ENCODE measurements around the gene GSTO2. TPM values are rescaled to one million over a fixed set of nuclear protein-coding genes. Genes with fewer than 3 reads are reported as not detected.
A peak's percentile ranks its signal among the peaks of the same experiment; 100 is the strongest.

GSTO2 gene
- total and polyA plus RNA-seq, 2 of the 4 experiments (the other 2 are of a cell fraction) = 1.4 to 2.3 TPM

GRCh38 chr10:104340641-104341040, 71.7 kb downstream of the GSTO2 start:
- Histone ChIP-seq H3K27ac (ENCODE audit: insufficient read depth, low read length) (no peak overlapping the region), H2AK5ac (ENCODE audit: low read depth, low read length) (no peak overlapping the region), H3K4ac (ENCODE audit: low read depth, low read length) (no peak overlapping the region; the same call in 1 of the 2 replicates), H3K9me3 (ENCODE audit: control insufficient read depth, insufficient read depth, low read length) (no peaks in the 10 kb centered on the region), H3K36me3 (ENCODE audit: control insufficient read depth, insufficient read depth, low read length) (no peaks in the 10 kb centered on the region), H2BK20ac (ENCODE audit: low read depth, low read length) (no peak overlapping the region), H4K91ac (ENCODE audit: insufficient read depth, low read depth, low read length) (no peak overlapping the region), H3K14ac (replicated peaks; ENCODE audit: low read depth, low read length) (no peak overlapping the region), H3K56ac (ENCODE audit: extremely low read depth, insufficient read depth, low read length) (no peak overlapping the region), H3K4me3 (ENCODE audit: insufficient read depth, low read depth, low read length) (no peak overlapping the region), H2BK120ac (ENCODE audit: low read depth, low read length) (no peak overlapping the region), H3K23ac (ENCODE audit: low read depth, low read length) (no peak overlapping the region; the same call in 1 of the 2 replicates), H3K79me1 (ENCODE audit: low read depth in 1 of 2, low read length in 2 of 2) (peaks cover 6 to 22% of the 10 kb centered on the region in 2 experiments; a peak in 3 of 4 replicates), H2BK15ac (ENCODE audit: low read depth, low read length) (no peak overlapping the region), H2AFZ (replicated peaks; ENCODE audit: low read length, poor library complexity) (no peak overlapping the region), H4K8ac (ENCODE audit: low read depth in 2 of 2, low read length in 2 of 2) (no peak overlapping the region), H4K20me1 (ENCODE audit: insufficient read depth, low read length) (peaks cover 14% of the 10 kb centered on the region), H3K4me2 (ENCODE audit: low read depth, low read length) (no peak overlapping the region), H3K9ac (ENCODE audit: low read depth, low read length) (no peak overlapping the region), H3K18ac (ENCODE audit: low read depth, low read length) (no peak overlapping the region), H2AK9ac (replicated peaks; ENCODE audit: low read depth, low read length, poor library complexity) (peak overlapping the region; percentile 23), H3K4me1 (ENCODE audit: control insufficient read depth, insufficient read depth, low read length) (peaks cover 16% of the 10 kb centered on the region), H3K9me1 (ENCODE audit: insufficient read depth, low read length) (peaks cover 13% of the 10 kb centered on the region), H3K27me3 (ENCODE audit: control insufficient read depth, insufficient read depth, low read length) (no peaks in the 10 kb centered on the region), H4K5ac (ENCODE audit: low read depth, low read length) (no peak overlapping the region), H2BK5ac (ENCODE audit: low read depth, low read length, poor library complexity, severe bottlenecking) (no peak overlapping the region)
- no peak for DNase-seq
- CTCF ChIA-PET = interaction anchor here (0.9 to 1.8 kb wide), 3 partner anchors 35 to 51 kb away, joined by 3 to 5 read pairs (median 5); no protein-coding TSS in a partner anchor
- dilution Hi-C loops (cut with HindIII; ENCODE audit: low sequenced_read_pairs, unreplicated experiment) = no loop called here
- intact Hi-C loops (cut with micrococcal nuclease) = no loop called here
- no peak for ATAC-seq (ENCODE audit: low read depth)
- POLR2A ChIA-PET (ENCODE audit: unreplicated experiment) = interaction anchor here (0.5 kb wide), 1 partner anchor 220 kb away, joined by 8 read pairs; no protein-coding TSS in a partner anchor
- in situ Hi-C loops (cut with MboI; ENCODE audit: low sequenced_read_pairs) = no loop called here
- WGBS, 2 experiments (ENCODE audit: extremely low coverage in 2 of 2, insufficient read length in 1 of 2) = 100% methylated on average over 1 of the region's 4 CpGs; no CpG with 5 or more reads in 1 of the 2 experiments
- no peak for TF ChIP-seq CEBPB (IDR thresholded peaks at IDR 0.05; ENCODE audit: low read depth, low read length)
- TF ChIP-seq CHD1 (IDR thresholded peaks at IDR 0.05; ENCODE audit: low read depth, low read length) = no peak
- no peak for TF ChIP-seq CTCF (conservative IDR thresholded peaks at IDR 0.05; ENCODE audit: low read depth, low read length)
- TF ChIP-seq RFX5 (IDR thresholded peaks at IDR 0.05; ENCODE audit: low read depth, low read length) = no peak
- TF ChIP-seq MAZ (IDR thresholded peaks at IDR 0.05; ENCODE audit: borderline replicate concordance, low read depth, low read length) = no peak
- TF ChIP-seq POLR2A (IDR thresholded peaks at IDR 0.05; ENCODE audit: low read depth, low read length) = no peak
- no peak for TF ChIP-seq RCOR1 (IDR thresholded peaks at IDR 0.05; ENCODE audit: insufficient replicate concordance, low read length)
- TF ChIP-seq BHLHE40 (IDR thresholded peaks at IDR 0.05; ENCODE audit: low read depth, low read length) = no peak
- TF ChIP-seq MAFK (IDR thresholded peaks at IDR 0.05; ENCODE audit: low read depth, low read length) = no peak
- no peak for TF ChIP-seq RAD21 (IDR thresholded peaks at IDR 0.05; ENCODE audit: low read length)
- TF ChIP-seq MXI1 (IDR thresholded peaks at IDR 0.05; ENCODE audit: borderline replicate concordance, low read depth, low read length) = no peak
- no peak for TF ChIP-seq USF2 (IDR thresholded peaks at IDR 0.05; ENCODE audit: low read depth, low read length)
- BruUV-seq (replicated peaks) = no TSS peak

Measured in IMR-90 (cell line).